Transverse colon (tissue), 4 donors: Measurements from ENCODE around the gene SLC16A12. TPM values are rescaled to one million over a fixed set of nuclear protein-coding genes. Genes with fewer than 3 reads are reported as not detected.

ENCODE experiments used
- DNase-seq: peaks from one replicate; pipeline ENCODE4 v3.0.0-alpha.2; 2019
- H3K27ac ChIP-seq, 4 donors: fragments of 200-600 bp; sonication (generic); 2 replicates each; pipeline ENCODE4 v1.5.1; 2016 to 2018; ENCODE audit warnings: inconsistent platforms in 4 of 4
- H3K27me3 ChIP-seq: fragments of 200-600 bp; sonication (generic); 2 replicates; pipeline ENCODE4 v1.5.1; 2017; ENCODE audit warnings: inconsistent platforms
- H3K36me3 ChIP-seq, 4 donors: fragments of 200-600 bp; sonication (generic); 2 replicates each; pipeline ENCODE4 v1.5.1; 2017 to 2019; ENCODE audit warnings: inconsistent platforms in 4 of 4
- H3K4me1 ChIP-seq, 4 donors: fragments of 200-600 bp; sonication (generic); 2 replicates each; pipeline ENCODE4 v1.5.1; 2017 to 2020; ENCODE audit warnings: inconsistent platforms in 4 of 4
- H3K4me3 ChIP-seq, 4 donors: fragments of 200-600 bp; sonication (generic); 1 replicate in 1 of 4; 2 replicates in 3 of 4; pipeline versions ENCODE4 v1.5.1 to v1.6.1; 2017 to 2019; ENCODE audit warnings: inconsistent platforms in 4 of 4
- H3K9me3 ChIP-seq, 2 donors: fragments of 200-600 bp; sonication (generic); 2 replicates each; pipeline ENCODE4 v1.5.1; 2017 to 2019; ENCODE audit warnings: inconsistent platforms in 2 of 2
- EP300 ChIP-seq: sonication (generic); formaldehyde crosslinking; IDR thresholded peaks from one replicate; pipeline ENCODE4 v1.6.1; 2017; ENCODE audit warnings: antibody characterized with exemption, low read depth
- POLR2A ChIP-seq: fragments of 450-650 bp; IDR thresholded peaks from one replicate; pipeline ENCODE4 v1.6.1; 2016; ENCODE audit warnings: antibody characterized with exemption, mild to moderate bottlenecking, moderate library complexity
- POLR2AphosphoS5 ChIP-seq, 3 donors: sonication (generic); formaldehyde crosslinking; IDR thresholded peaks; one replicate each; pipeline ENCODE4 v1.6.1; 2016; ENCODE audit warnings: antibody characterized with exemption in 3 of 3
- WGBS, 2 donors: methylation state at CpG; one replicate each; pipeline ENCODE4 v1.1.5; 2018; ENCODE audit warnings: low coverage in 1 of 2; 5-methylcytosine and 5-hydroxymethylcytosine counted together
- in situ Hi-C, 4 donors: fragments of 200-750 bp; cut with MboI; loops; one replicate each; pipeline versions ENCODE4 v1.15.0 to v1.15.1; 2017; ENCODE audit warnings: low sequenced_read_pairs in 3 of 4, low pct_ligation_motif_present in 1 of 4, low pct_unique_long_range_greater_than_20kb in 1 of 4
- intact Hi-C: fragments of 100-400 bp; cut with DNase I; formaldehyde crosslinking; loops from one replicate; pipeline ENCODE4 v1.15.1; 2023; ENCODE audit warnings: low total_unique reads
- total RNA-seq, 4 donors: library from RNA; depleted of rRNA; stranded (reverse); fragments of >200 nt; gene quantifications; one replicate each; pipeline ENCODE4 v1.1.0, GENCODE V29; 2016
- TF ChIP-seq, protein P1 (sequence below), 5 experiments: fragments of 200-600 bp in 3 of 5; fragments of 450-650 bp in 2 of 5; sonication (generic) in 3 of 5; IDR thresholded peaks; 1 replicate in 2 of 5; 2 replicates in 3 of 5; pipeline ENCODE4 v1.5.1; 2016 to 2017; ENCODE audit warnings: antibody characterized with exemption in 5 of 5, inconsistent platforms in 3 of 5, mild to moderate bottlenecking in 2 of 5, moderate library complexity in 1 of 5

The SLC16A12 gene
- total RNA-seq, 4 donors from 2014 or later, result 0.27 to 7.6 (median 0.48) TPM; not detected in 1

DNA sequence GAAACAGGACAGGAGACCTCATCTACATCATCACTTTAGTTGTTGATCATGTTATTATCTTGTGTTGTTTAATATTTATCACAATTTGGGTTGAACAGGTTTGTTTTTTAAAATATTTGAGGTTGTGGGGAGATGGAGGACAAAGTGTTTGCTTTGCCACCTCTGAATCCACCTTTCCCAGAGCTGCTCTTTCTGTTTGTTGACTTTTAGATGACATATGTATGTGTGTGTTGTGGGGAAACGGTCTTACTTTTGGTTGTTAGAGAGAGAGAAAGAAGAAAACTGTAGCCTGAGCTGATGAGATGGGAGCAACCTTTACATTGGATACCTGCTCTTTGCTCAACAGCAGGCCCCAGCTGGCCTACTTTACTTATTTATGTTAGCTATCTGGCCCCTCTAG is 19.0 kb upstream of the SLC16A12 start:
- no peak for DNase-seq
- peaks cover 0 to 4% (median 0%) of the 10 kb centered on the region in 4 donors for H3K4me1 ChIP-seq
- no peak for TF ChIP-seq POLR2A
- no peaks in the 10 kb centered on the region for H3K9me3 ChIP-seq
- in situ Hi-C loops (loop anchor here in 3 of 4 donors (10.0 kb wide), 2 partner anchors 130 to 300 kb away; partner anchors contain the start of gene LIPA (in 1 of the 3)), intact Hi-C loops (no loop called here)
- H3K4me3 ChIP-seq, result no peak overlapping the region
- H3K27me3 ChIP-seq, result no peaks in the 10 kb centered on the region
- H3K36me3 ChIP-seq, result no peaks in the 10 kb centered on the region
- WGBS, 2 donors, result 81% methylated on average over 1 of the region's 1 CpG; no CpG with 5 or more reads in 1 of the 2 donors
- H3K27ac ChIP-seq, result no peak overlapping the region

- Histone ChIP-seq H3K27ac (no peak overlapping the region), H3K36me3 (no peaks in the 10 kb centered on the region), H3K9me3 (no peaks in the 10 kb centered on the region), H3K27me3 (no peaks in the 10 kb centered on the region), H3K4me3 (no peak overlapping the region), H3K4me1 (peaks cover 0 to 6% (median 0%) of the 10 kb centered on the region in 4 donors)
- no peak for TF ChIP-seq POLR2AphosphoS5 (IDR thresholded peaks at IDR 0.05)
- TF ChIP-seq, protein P1, sequence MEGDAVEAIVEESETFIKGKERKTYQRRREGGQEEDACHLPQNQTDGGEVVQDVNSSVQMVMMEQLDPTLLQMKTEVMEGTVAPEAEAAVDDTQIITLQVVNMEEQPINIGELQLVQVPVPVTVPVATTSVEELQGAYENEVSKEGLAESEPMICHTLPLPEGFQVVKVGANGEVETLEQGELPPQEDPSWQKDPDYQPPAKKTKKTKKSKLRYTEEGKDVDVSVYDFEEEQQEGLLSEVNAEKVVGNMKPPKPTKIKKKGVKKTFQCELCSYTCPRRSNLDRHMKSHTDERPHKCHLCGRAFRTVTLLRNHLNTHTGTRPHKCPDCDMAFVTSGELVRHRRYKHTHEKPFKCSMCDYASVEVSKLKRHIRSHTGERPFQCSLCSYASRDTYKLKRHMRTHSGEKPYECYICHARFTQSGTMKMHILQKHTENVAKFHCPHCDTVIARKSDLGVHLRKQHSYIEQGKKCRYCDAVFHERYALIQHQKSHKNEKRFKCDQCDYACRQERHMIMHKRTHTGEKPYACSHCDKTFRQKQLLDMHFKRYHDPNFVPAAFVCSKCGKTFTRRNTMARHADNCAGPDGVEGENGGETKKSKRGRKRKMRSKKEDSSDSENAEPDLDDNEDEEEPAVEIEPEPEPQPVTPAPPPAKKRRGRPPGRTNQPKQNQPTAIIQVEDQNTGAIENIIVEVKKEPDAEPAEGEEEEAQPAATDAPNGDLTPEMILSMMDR (IDR thresholded peaks at IDR 0.05), result no peak
- no peak for DNase-seq
- intact Hi-C loops (no loop called here), in situ Hi-C loops (loop anchor here in 3 of 4 donors (10.0 kb wide), 2 partner anchors 128 to 298 kb away; partner anchors contain the start of gene LIPA (in 1 of the 3))
- WGBS, 2 donors, result 75% methylated on average over 5 of the region's 5 CpGs
Observed at GRCh38 chr10:89553064-89553734, 17.8 kb upstream of the SLC16A12 start.

GRCh38 chr10:89552213-89552612 is 16.8 kb upstream of the SLC16A12 start:
- intact Hi-C loops, result no loop called here
- DNase-seq, result no peak
- WGBS, 2 donors, result 72 to 91% methylated on average over 4 of the region's 4 CpGs
- TF ChIP-seq POLR2AphosphoS5 (IDR thresholded peaks at IDR 0.05) (no peak), EP300 (no peak), POLR2A (no peak)
- TF ChIP-seq, protein P1 (IDR thresholded peaks at IDR 0.05), result no peak
- Histone ChIP-seq H3K27me3 (no peaks in the 10 kb centered on the region), H3K36me3 (no peaks in the 10 kb centered on the region), H3K4me1 (peaks cover 0 to 6% (median 0%) of the 10 kb centered on the region in 4 donors), H3K9me3 (no peaks in the 10 kb centered on the region), H3K27ac (no peak overlapping the region), H3K4me3 (no peak overlapping the region)
- in situ Hi-C loops, result loop anchor here in 3 of 4 donors (10.0 kb wide), 2 partner anchors 127 to 297 kb away; partner anchors contain the start of gene LIPA (in 1 of the 3)

DNA sequence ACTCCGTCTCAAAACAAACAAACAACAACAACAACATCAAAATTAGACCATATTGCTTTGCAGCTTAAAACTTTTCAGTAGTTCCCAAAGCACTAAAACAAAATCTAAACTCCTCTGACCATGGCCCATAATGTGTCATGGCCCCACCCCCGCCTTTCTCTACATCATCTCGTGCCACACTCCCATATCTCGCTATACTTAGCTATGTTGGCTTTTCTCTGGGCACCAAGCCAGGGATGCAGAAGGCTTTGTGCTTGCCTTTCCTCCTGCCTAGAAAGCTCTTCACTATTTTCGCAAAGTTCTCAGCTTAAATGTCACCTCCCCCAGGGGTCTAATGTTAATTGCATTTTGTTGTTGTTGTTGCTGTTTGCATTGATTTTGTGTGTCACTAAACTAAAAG is 15.1 kb upstream of the SLC16A12 start:
- WGBS, 2 donors, result 63 to 68% methylated on average over 3 to 5 of the region's 5 CpGs
- DNase-seq, result no peak
- in situ Hi-C loops, result loop anchor here in 3 of 4 donors (10.0 kb wide), 2 partner anchors 126 to 296 kb away; partner anchors contain the start of gene LIPA (in 1 of the 3)
- Histone ChIP-seq H3K27me3 (no peaks in the 10 kb centered on the region), H3K27ac (no peak overlapping the region), H3K9me3 (no peaks in the 10 kb centered on the region), H3K36me3 (no peaks in the 10 kb centered on the region), H3K4me3 (no peak overlapping the region), H3K4me1 (peaks cover 0 to 6% (median 0%) of the 10 kb centered on the region in 4 donors)
- TF ChIP-seq EP300 (no peak), POLR2A (no peak), POLR2AphosphoS5 (IDR thresholded peaks at IDR 0.05) (no peak)
- TF ChIP-seq, protein P1 (IDR thresholded peaks at IDR 0.05), result no peak
- intact Hi-C loops, result no loop called here
